ENCODE data around the gene RASAL2.

The RASAL2 gene

DNA sequence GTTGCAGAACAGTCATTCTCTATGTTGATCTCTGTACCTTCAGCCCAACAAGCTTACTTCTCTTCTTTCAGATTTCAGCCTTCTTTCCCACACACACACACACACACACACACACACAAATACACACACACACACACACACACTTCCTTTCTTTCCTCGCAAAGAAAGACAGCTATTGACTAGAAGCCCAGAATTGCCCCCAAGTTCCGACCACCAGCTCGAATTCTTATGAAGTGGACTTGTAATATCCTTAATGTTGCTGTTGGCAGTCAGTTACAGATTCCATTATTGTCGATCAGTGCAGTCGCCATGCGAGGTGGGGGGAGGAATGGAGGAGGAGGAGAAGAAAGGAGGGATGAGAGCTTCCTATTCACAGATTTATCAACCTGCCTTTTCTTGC lies 277.3 kb downstream of the RASAL2 start:
- in situ Hi-C loops (cut with HindIII; ENCODE audit: low sequenced_read_pairs): no loop called here
- peak overlapping the region; percentile 42 for H3K4me3 ChIP-seq (ENCODE audit: low read depth, low read length)
- TF ChIP-seq CTCF (IDR thresholded peaks at IDR 0.05; ENCODE audit: low read depth, low read length): no peak
- DNase-seq (ENCODE audit: low read depth, low spot score): peak; percentile 72

DNA sequence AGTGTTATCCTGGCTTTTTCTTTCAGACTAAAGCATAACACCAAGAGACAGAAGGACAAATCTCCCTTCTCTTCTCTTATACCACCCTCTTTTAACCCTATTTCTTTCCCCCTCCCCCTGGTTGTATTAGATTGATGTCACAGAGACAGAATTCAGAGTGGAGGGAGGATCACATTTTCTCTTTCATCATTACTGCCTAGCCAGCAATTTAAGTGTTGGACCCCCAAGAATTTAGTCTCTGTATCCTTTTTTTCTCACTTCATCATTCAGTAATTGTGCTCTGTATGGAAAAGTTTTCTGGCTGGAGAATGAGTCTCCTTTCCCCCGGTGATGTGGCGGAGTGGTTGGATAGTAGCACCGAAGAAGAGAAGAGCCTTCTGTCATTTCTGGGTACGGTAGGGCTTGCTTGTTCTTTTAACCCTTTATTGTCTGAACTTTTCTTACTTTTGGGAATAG lies 278.1 kb downstream of the RASAL2 start:
- no peak for TF ChIP-seq CTCF (IDR thresholded peaks at IDR 0.05; ENCODE audit: low read depth, low read length)
- DNase-seq (ENCODE audit: low read depth, low spot score): peak; percentile 13
- in situ Hi-C loops (cut with HindIII; ENCODE audit: low sequenced_read_pairs): no loop called here
- H3K4me3 ChIP-seq (ENCODE audit: low read depth, low read length): peak overlapping the region; percentile 42

DNA sequence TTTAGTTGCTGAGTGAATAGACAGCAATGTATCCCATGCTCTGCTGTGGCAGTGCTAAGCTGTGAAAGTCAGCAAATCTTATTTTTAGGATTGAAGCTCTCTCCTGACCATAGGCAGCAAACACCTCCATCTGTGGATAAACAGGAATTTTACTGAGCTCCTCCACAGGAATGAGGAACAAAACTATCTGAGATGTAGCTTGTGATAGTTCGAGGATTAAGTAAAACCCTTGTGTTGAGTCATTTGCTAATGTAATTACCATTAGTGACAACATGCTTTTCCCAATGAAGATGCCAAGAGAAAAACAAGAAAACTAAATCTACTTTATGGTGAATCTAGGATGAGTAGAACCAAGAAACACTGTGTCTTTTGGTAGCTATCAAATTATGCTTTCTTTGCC lies 280.1 kb downstream of the RASAL2 start:
- no peak overlapping the region for H3K4me3 ChIP-seq (ENCODE audit: low read depth, low read length)
- in situ Hi-C loops (cut with HindIII; ENCODE audit: low sequenced_read_pairs): no loop called here
- no peak for TF ChIP-seq CTCF (IDR thresholded peaks at IDR 0.05; ENCODE audit: low read depth, low read length)

DNA sequence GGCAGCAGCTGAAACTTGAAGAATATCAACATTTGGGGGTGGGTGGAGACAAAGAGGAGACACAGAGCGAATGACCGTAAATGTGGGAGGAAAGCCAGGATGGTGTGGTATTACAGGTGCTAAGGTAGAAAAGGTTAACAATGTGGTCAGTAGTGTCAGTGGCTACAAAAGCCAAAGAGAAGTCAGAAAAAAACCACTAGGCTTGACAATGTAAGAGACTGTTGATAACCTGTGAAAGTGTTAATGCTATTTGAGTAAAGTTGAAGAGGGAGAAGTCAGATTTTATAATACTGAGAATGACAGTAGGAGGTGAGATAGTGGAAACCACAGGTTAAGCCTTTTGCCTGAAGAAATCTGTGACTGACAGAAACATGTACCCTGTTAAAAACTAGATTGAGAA lies 282.1 kb downstream of the RASAL2 start:
- no peak for DNase-seq (ENCODE audit: low read depth, low spot score)
- H3K4me3 ChIP-seq (ENCODE audit: low read depth, low read length): no peak overlapping the region
- TF ChIP-seq CTCF (IDR thresholded peaks at IDR 0.05; ENCODE audit: low read depth, low read length): no peak
- in situ Hi-C loops (cut with HindIII; ENCODE audit: low sequenced_read_pairs): no loop called here

More for the DNA sequence above, 280.1 kb downstream of the RASAL2 start:
- no peak for DNase-seq (ENCODE audit: low read depth, low spot score)

DNA sequence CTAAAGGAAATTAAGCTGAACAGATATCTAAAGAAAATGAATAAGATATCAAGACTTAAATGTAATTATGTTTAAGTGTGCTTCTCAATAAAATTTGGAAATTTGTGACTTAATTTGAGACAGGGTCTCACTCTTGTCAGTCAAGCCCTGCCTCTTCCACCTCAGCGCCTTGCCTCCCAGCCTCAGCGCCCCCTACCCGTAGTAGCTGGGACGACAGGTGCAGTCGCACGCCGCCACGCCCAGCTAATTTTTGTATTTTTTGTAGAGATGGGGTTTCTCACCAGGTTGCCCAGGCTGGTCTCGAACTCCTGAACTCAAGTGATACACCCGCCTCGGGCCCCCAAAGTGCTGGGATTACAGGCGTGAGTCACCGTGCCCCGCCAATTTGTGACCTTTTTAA lies 285.9 kb downstream of the RASAL2 start:
- no peak for DNase-seq (ENCODE audit: low read depth, low spot score)
- in situ Hi-C loops (cut with HindIII; ENCODE audit: low sequenced_read_pairs): no loop called here
- TF ChIP-seq CTCF (IDR thresholded peaks at IDR 0.05; ENCODE audit: low read depth, low read length): peak; percentile 35
- no peak overlapping the region for H3K4me3 ChIP-seq (ENCODE audit: low read depth, low read length)

GRCh38 chr1:178382372-178382771 lies 288.5 kb downstream of the RASAL2 start:
- no peak overlapping the region for H3K4me3 ChIP-seq (ENCODE audit: low read depth, low read length)
- no peak for TF ChIP-seq CTCF (IDR thresholded peaks at IDR 0.05; ENCODE audit: low read depth, low read length)
- DNase-seq (ENCODE audit: low read depth, low spot score): no peak
- in situ Hi-C loops (cut with HindIII; ENCODE audit: low sequenced_read_pairs): no loop called here

- TF ChIP-seq CTCF (IDR thresholded peaks at IDR 0.05; ENCODE audit: low read depth, low read length): no peak
- in situ Hi-C loops (cut with HindIII; ENCODE audit: low sequenced_read_pairs): no loop called here
- no peak for DNase-seq (ENCODE audit: low read depth, low spot score)
- no peak overlapping the region for H3K4me3 ChIP-seq (ENCODE audit: low read depth, low read length)
Measured at GRCh38 chr1:178385662-178386061, 291.8 kb downstream of the RASAL2 start.

Data from astrocyte of the spinal cord (primary cell).